Measurements from ENCODE around the gene USP36.
"Not testable (repeated sequence)": the region's sequence is repeated elsewhere in the genome, so short reads cannot be mapped to it uniquely, and the experiment has no call there.

USP36 gene

DNA sequence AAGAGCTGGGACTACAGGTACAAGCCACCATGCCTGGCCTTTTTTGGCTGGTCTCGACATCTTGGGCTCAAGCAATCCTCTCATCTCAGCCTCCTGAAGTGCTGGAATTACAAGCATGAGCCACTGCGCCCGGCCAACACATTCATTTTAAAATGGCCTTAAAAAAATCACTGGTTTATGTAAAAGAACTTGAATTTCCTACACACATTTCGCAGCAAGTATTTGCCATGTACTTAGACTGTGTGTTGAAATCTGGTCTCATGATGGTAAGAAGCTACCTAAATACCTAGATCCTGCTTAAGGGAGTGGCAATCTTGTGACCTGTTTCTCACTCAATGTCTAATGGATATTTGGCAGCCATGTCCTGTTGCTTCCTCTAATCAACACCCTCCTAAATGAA, 50.1 kb downstream of the USP36 start:
- DNase-seq (ENCODE audit: low spot score), result no peak

DNA sequence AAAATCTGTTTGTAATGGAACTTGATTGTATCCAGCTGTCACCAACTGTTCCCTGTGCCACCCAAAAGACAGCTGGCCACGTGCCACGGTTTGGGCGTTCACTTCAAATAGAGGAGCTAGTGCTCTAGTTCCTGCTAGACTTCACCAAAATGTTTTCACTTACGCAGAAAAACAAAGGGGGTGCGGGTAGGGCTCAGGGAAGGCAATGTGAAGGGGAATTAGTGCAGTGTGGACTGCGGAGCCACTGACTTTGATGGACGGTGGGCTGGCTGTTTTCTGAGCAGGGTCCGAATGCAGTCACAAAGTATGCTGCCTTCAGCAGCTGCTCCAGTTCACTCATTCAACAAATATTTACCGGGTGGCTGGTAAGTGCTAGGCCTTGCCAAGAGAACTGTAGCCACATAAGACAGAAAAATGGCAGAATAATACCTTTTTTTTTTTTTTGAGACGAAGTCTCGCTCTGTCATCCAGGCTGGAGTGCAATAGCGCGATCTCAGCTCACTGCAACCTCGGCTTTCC, 50.9 kb downstream of the USP36 start:
- DNase-seq (ENCODE audit: low spot score), result peak; percentile 73

DNA sequence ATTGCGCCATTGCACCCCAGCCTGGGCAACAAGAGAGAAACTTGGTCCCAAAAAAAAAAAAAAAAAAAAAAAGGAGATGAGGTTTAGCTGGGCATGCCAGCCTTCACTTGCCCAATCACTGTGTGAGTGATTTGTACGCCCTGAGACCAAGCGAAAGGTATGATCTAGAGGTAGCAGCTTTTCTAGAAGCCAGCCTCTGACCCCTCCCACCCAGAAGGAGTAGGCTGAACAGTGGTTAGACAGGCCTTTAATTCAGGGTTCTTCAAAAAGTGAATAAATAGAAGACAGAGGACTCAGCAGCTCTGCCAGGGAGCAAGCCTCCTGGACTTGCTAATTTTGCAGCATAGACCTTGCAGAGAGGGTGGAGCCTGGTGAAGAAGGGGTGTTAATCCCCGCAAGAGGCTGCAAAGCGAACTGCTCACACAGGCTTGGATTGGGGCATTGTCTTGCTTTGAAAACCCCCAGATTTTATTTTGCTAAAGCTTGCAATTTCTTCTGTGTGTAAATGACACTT, 51.4 kb downstream of the USP36 start:
- no peak for DNase-seq (ENCODE audit: low spot score)

DNA sequence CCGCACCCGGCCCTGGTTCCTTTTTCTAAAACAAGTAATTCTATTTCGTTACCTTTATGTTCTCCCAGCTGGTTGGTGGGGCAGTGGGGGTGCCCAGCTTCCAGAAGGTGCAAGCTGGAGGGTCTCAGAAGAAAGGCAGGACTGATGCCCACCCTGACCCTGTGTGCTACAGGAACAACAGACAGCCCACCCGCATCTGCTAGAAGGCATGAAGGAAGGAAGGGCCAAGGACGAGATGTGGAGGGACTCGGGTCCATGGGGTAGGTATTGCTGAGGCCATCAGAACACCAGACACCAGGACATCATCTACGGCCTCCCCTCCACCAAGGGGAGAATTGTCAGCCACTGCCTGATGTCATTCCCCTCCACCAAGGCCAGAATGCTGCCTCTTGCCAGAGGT, 52.2 kb downstream of the USP36 start:
- no peak for DNase-seq (ENCODE audit: low spot score)

DNA sequence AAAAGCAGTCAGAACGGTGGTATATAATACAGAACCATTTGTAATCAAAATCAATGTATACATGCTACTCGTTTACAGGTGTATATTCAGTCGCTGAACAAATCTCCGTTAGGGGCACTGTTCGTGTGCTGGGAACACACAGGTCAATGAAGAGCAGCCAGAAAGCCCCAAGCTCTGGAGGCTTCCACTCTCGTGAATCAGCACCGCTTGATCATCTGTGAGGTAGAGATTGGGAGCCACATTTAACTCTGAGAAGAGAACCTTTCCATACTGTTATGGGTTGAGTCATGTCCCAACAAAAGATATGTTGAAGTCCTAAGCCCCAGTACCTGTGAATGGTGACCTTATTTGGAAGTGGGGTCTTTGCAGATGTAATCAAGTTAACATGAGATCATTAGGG, 53.2 kb downstream of the USP36 start:
- no peak for DNase-seq (ENCODE audit: low spot score)

DNA sequence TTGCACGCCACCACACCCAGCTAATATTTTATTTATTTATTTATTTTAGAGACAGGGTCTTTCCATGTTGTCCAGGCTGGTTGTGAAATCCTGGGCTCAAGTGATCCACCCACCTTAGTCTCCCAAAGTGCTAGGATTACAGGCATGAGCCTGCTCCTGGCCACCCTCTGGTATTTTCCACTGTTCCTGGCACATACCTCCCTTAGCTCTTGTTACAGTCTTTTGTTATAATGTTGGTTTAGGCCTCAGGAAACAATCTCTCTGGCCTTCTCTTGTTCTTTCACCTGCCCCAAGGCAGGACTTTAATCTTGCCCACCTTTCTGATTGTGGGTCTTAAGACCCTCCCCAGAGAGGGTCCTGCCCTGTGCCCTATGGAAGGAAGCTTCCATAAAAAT, 55.0 kb downstream of the USP36 start:
- DNase-seq (ENCODE audit: low spot score), result no peak

DNA sequence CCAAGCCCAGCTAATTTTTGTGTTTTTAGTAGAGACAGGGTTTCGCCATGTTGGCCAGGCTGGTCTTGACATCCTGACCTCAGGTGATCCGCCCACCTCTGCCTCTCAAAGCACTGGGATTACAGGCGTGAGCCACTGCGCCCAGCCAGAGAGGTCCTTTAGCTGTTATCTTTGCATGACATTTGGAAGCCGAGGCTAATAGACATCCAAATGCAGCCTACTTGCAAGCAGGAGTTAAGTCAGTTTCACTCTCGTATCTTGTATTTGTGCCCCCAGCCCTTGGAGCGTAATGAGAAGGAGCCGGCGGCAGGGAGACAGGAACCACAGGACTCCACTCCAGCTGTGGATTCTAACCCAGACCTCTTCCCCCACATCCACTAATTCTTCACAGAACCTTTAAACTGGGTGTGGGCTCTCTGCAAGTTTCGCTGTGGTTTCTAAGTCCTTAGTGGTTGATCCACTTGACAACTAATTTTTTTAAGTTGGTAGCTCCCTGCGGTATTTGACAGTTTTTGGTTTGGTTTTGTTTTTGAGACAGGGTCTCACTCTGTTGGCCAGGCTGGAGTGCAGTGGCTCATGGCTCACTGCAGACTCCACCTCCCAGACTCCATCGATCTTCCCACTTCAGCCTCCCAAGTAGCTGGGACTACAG, 55.5 kb downstream of the USP36 start:
- DNase-seq (ENCODE audit: low spot score), result no peak

DNA sequence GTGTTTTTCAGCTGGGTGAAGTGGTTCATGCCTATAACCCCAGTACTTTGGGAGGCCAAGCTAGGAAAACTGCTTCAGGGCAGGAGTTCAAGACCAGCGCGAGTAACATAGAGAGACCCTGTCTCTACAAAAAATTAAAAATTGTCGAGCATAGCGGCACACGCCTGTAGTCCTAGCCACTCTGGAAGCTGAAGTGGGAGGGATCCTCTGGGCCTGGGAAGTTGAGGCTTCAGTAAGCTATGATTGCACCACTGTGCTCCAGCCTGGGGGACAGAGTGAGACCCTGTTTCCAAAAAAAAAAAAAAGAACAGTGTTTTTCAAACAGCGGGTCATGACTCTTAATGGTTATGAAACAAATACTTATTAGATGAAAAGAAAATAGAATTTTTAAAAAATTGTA, 56.3 kb downstream of the USP36 start:
- DNase-seq (ENCODE audit: low spot score), result no peak

DNA sequence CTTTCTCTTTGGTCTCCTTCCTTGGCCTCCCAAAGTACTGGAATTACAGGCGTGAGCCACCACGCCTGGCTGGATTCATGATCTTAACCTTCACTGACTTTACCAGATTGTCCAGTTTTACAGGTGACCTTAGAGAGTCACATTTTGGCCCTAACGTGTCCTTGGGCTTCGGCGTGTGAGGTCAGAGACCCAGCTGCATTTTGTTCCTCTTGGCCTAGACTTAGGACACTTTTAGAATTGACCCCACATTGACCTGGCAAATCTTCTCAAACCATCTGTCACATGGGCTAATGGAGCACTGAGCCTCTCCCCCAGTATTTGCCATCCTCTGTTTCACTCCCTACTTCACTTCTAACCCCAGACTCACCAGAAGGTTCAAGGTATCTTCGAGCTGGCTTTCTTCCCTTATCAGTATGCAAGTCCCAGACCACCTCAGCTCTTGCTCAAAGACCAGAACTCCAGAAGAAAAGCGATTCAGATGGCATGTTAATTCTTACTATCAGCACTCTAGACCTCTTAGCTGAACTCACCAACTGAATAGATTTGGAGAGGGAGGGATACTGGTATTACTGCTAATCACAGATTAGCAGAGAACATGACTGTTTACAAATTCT, 56.8 kb downstream of the USP36 start:
- DNase-seq (ENCODE audit: low spot score), result no peak

DNA sequence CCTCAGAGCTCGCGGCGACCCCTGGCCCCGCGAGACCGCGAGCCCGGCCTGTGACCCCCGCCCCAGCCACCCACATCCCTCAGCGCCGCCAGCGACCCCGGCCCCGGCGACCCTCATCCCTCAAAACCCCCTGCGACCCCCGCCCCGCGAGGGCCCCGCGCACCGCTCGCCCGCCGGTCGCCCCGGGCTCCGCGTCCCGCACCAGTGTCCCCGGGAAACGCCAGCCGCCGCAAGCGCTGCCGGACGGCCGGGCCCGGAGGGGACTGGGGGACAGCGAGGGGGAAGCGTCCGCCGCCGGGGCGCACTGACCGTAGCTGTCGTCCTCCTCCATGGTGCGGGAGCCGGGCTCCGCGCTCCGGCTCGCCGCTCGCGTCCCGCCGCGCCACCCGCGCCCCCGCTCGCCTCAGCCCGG, 58.7 kb downstream of the USP36 start, which contains the start of gene CYTH1:
TSS of gene CYTH1 (minus strand) at position 381 of the 412 bp plus-strand sequence. CDS start at position 331, 50 bp downstream.
- DNase-seq (ENCODE audit: low spot score), result no peak

DNA sequence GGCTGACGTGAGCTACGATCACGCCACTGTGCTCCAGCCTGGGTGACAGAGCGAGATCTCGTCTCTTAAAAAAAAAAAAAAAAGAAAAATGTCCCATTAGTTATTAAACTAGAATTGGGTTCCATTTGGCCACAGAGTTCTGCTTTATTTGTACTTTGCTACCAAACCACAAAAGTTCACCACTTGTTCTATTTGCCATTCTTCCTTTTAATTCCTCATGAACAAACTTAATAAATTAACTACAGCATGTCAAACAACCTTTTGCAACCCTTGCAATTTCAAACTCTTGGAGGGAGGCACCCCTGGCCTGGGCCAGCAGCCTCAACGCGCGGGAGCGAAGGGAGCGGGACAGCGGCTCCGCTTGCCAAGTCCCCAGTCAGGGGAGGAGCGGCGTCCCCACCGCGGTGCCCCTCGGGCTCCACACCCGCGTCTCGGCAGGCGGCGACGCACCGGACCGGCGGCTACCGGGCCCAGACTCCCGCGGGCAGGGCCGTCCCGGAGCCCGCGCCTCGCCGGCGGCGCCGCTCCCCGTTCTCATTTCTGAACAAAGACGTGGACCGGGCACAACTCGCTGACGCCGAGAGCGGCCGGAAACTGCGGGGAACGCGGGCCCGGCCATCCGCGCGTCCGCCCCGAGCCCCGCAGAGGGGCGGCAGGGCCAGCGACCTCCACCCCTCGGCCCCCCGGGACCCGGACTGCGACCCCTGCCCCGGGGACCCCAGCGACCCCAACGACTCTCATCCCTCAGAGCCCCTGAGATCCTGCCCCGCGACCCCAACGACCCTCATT, 59.3 kb downstream of the USP36 start:
- DNase-seq (ENCODE audit: low spot score), result peak; percentile 63

DNA sequence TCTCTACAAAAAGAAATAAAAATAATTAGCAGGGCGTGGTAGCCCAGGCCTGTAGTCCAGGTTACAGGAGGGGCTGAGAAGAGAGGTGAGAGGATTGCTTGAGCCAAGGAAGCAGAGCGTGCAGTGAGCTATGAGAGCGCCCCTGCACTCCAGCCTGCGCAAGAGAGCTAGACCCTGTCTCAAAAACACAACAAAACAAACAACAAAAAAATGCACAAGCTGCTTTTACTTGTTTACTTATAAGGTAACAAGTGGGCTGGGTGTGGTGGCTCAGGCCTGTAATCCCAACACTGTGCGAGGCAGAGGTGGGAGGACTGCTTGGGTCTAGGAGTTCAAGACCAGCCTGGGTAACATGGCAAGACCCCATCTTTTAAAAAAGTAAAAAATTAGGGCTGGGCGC, 60.3 kb downstream of the USP36 start:
- no peak for DNase-seq (ENCODE audit: low spot score)

DNA sequence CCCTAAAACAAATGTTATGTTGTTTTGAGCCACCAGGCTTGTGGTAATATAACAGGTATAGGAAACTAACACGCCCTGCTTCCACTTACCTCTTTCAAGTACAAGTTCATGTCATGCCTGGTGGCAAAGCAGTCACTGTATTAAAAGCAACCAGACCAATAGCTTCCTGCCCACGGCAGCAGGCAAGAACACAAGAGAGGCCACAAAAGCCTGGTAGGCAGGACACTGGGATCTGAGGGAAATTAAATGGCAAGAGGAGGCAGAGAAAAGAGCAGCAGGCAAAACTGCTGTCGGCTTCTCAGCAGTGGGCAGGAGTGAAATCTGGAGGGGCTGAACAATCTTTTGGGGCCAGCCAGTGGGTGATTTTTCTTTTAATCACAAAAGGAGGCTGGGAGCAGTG, 60.8 kb downstream of the USP36 start:
- no peak for DNase-seq (ENCODE audit: low spot score)

DNA sequence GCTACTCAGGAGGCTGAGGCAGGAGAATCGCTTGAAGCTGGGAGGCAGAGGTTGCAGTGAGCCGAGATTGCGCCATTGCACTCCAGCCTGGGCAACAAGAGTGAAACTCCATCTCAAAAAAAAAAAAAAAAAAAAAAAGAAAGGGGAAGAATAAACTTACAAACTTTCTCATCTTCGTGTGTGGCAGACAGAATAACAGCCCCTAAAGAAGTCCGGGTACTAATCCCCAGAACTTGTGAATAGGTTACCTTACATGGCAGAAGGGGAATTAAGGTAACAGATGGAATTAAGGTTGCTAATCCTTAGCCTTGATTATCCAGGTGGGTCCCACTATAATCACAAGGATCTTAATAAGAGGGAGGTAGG, 61.3 kb downstream of the USP36 start:
- not testable (repeated sequence) for DNase-seq (ENCODE audit: low spot score)

DNA sequence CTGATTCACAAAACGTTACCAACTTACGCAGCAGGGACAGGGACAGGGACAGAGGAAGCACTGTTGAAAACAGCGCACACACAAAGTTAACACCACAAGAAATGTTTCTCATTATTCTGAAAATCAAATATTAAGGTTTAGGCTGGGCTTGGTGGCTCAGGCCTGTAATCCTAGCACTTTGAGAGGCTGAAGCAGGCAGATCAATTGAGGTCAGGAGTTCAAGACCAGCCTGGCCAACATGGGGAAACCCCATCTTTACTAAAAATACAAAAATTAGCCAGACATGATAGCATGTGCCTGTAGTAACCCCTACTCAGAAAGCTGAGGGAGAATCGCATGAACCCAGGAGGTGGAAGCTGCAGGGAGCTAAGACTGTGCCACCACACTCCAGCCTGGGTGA, 62.7 kb downstream of the USP36 start:
- no peak for DNase-seq (ENCODE audit: low spot score)

DNA sequence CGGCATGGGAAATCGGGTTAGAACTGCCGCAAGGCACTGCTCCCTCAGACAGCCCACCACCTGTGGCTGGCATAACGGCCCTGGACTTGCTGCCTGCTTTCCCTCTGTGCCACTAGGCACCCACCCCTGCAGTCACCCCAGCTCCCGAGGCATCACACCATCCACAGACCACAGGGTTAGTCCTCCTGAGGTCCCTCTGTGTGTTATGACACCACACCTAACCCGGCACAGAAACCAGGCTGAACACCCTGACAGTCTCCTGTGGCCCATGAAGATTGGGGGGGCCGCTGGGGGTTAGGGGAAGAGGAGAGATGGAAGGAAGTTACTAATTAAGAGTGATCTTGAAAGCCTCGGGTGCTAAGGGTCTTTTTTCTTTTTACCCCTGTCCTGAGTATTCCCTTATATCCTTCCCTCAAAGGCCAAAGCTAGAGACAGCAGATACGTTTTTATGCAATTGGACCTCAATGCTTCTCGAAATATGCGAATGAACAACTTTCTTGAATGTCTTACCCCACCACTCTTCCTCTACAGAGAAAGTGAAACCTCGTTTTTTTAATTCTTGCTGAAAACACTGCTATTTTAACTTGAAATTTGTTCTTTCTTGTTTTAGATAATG, 65.5 kb downstream of the USP36 start:
- DNase-seq (ENCODE audit: low spot score), result no peak

DNA sequence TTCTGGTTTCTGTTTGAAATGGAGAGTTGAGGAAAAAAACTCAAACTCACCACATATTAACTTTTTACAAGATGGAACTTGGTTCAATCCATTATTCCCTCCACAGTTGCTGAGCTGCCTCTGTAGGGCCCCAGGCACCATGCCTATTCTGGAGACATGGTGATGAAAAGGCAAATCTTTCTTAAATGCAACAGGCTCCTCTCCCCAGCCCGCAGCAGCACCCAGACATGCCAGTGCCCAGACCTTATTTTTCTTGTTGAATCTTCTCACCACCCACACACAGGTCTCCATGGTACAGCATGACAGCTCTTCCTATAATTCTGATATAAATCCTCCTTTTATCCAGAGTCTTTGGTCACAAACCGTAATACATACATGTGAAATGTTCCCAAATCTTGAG, 66.2 kb downstream of the USP36 start:
- no peak for DNase-seq (ENCODE audit: low spot score)

DNA sequence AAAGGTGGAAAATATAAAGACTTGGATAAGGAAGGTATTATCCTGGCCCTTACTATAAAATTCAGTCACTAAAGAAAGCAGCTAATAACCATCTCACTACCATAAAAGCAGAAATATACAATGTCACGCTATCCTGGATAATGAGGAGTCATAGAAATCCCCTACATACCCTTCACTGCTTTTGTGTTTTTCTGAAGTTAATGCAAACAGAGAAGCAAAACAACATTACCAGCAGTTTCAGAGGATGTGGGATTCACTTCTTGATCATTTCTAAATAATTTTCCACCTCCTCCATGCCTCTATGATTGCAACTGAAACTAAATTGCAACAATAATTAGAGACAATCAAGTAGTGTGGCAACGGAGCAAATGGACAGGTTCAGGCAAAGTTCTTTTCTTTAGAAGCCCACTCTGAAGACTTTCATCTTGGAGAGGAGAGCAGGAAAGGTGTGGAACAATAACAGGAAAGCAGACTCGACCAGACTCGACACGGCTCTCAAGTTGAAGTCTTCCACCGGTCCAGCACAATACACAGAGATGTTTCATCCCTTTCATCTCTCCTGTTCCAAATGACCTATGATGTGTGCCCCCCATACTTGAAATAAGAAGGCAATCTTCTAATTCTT, 68.7 kb downstream of the USP36 start:
- DNase-seq (ENCODE audit: low spot score), result no peak

DNA sequence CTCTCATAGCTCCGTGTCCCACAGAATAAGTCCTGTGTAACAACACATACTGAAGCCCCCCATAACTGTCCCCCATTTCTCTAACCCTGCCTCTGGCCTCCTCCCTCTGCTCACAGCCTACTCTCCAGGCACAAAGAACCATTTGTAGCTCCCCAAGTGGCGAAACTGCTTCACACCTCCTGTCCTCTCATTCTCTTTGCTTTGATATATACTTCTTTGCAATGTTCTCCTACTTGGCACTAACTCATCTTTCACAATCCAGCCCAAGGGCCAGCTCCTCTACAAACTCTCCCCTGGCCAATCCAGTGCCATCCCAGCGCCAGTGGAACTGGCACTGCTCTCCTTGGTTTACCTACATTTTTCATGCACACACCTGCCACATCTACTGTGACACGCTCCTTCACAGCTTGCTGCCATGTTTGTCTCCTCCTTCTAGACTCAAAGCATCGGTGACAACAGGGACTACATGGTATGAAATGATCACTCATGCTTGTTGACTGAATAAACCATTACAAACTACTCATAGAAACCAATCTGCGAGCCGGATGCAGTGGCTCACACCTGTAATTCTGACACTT, 71.3 kb downstream of the USP36 start:
- no peak for DNase-seq (ENCODE audit: low spot score)

DNA sequence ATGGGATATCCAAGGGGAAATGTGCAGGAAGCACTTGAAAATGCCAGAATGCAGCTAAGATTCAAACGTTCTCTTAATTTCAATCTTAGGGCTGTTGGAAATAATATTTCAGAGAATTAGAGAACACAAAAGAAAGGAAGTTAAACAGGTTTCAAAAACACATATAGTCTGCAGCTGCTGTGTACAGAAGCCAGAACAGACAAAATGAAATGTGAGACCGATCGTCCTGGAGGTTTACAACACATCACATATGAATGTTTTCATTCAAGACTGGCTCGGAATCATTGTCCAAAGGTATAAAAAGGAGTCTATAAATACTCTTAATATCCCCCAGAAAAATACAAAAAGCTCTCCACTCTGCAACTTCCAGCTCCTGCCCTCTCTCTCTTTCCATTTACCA, 72.8 kb downstream of the USP36 start:
- DNase-seq (ENCODE audit: low spot score), result no peak

DNA sequence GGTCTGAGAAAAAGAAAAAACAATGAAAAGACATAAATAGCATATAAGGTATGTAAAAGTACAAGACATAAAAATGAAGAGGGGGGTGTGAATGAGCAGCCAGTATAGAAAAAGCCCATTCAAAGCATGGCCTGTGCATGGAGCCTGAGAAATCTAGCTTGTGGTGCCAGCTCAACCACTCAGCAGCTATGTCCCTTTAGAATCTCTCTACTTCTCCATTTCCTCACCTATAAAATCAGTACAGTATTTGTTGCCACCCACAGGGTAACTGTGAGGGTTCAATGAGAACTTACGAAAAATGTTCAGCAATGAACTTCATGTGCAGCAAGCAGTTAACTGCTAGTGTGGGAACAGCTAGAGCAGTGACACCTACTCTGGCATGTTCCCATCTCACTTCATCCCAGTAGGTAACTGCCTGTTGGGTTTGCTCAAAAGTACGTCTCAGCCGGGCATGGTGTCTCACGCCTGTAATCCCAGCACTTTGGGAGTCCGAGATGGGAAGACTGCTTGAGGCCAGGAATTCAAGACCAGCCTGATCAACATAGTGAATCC, 73.8 kb downstream of the USP36 start:
- no peak for DNase-seq (ENCODE audit: low spot score)

Measured in Ammon's horn (tissue), 1 donor.